ENCODE measurements around the gene PTPN20.
A peak's percentile ranks its signal among the peaks of the same experiment; 100 is the strongest.
"Not testable (repeated sequence)": the region's sequence is repeated elsewhere in the genome, so short reads cannot be mapped to it uniquely, and the experiment has no call there.

Gene PTPN20

GRCh38 chr10:46952540-46952939 is 41.3 kb downstream of the PTPN20 start:
- not testable (repeated sequence) for DNase-seq (ENCODE audit: low spot score)

- not testable (repeated sequence) for DNase-seq (ENCODE audit: low spot score)
Measured at GRCh38 chr10:46960742-46961141, 49.5 kb downstream of the PTPN20 start.

- not testable (repeated sequence) for DNase-seq (ENCODE audit: low spot score)
Measured at GRCh38 chr10:46963356-46963755, 52.1 kb downstream of the PTPN20 start.

GRCh38 chr10:46967013-46967412 is 55.8 kb downstream of the PTPN20 start:
- not testable (repeated sequence) for DNase-seq (ENCODE audit: low spot score)

GRCh38 chr10:46980223-46980622 is 69.0 kb downstream of the PTPN20 start:
- DNase-seq (ENCODE audit: low spot score): not testable (repeated sequence)

GRCh38 chr10:46987233-46987924 is 76.2 kb downstream of the PTPN20 start:
- DNase-seq (ENCODE audit: low spot score): not testable (repeated sequence)

GRCh38 chr10:46992803-46993561 is 81.8 kb downstream of the PTPN20 start:
- DNase-seq (ENCODE audit: low spot score): peak; percentile 31

- DNase-seq (ENCODE audit: low spot score): no peak
Measured at GRCh38 chr10:46995234-46995633, 84.0 kb downstream of the PTPN20 start.

GRCh38 chr10:46998192-46998591 is 87.0 kb downstream of the PTPN20 start:
- no peak for DNase-seq (ENCODE audit: low spot score)

- no peak for DNase-seq (ENCODE audit: low spot score)
Measured at GRCh38 chr10:46998595-46998994, 87.4 kb downstream of the PTPN20 start.

- no peak for DNase-seq (ENCODE audit: low spot score)
Measured at GRCh38 chr10:46999217-46999616, 88.0 kb downstream of the PTPN20 start.

- DNase-seq (ENCODE audit: low spot score): no peak
Measured at GRCh38 chr10:47008769-47009168, 97.5 kb downstream of the PTPN20 start.

GRCh38 chr10:47009215-47009838 is 98.1 kb downstream of the PTPN20 start:
- DNase-seq (ENCODE audit: low spot score): no peak

GRCh38 chr10:47010036-47010435 is 98.8 kb downstream of the PTPN20 start:
- DNase-seq (ENCODE audit: low spot score): no peak

- DNase-seq (ENCODE audit: low spot score): no peak
Measured at GRCh38 chr10:47012214-47012613, 101.0 kb downstream of the PTPN20 start.

GRCh38 chr10:47013507-47014154 is 102.4 kb downstream of the PTPN20 start:
- no peak for DNase-seq (ENCODE audit: low spot score)

GRCh38 chr10:47015404-47015803 is 104.2 kb downstream of the PTPN20 start:
- DNase-seq (ENCODE audit: low spot score): no peak

GRCh38 chr10:47016564-47016963 is 105.3 kb downstream of the PTPN20 start:
- DNase-seq (ENCODE audit: low spot score): no peak

- no peak for DNase-seq (ENCODE audit: low spot score)
Measured at GRCh38 chr10:47018026-47018735, 107.0 kb downstream of the PTPN20 start.

- no peak for DNase-seq (ENCODE audit: low spot score)
Measured at GRCh38 chr10:47019155-47020145, 108.2 kb downstream of the PTPN20 start.
